ENCODE data around the gene CENPH. TPM values are rescaled to one million over a fixed set of nuclear protein-coding genes. Genes with fewer than 3 reads are reported as not detected.

The CENPH gene
- polyA plus RNA-seq, 1 donor from 2014 or later: 9.7 TPM

GRCh38 chr5:69158039-69158438 is 31.3 kb upstream of the CENPH start:
- H3K9me3 ChIP-seq (ENCODE audit: low read length): no peaks in the 10 kb centered on the region
- H3K79me2 ChIP-seq (replicated peaks; ENCODE audit: insufficient read depth, low read length): no peaks in the 10 kb centered on the region
- TF ChIP-seq EZH2 (IDR thresholded peaks at IDR 0.05; ENCODE audit: borderline replicate concordance, insufficient read depth, low read length, poor library complexity, severe bottlenecking): no peak
- TF ChIP-seq POLR2AphosphoS5 (IDR thresholded peaks at IDR 0.05): no peak
- no peak for TF ChIP-seq RAD21 (conservative IDR thresholded peaks at IDR 0.05)
- no peak for TF ChIP-seq REST (IDR thresholded peaks at IDR 0.05; ENCODE audit: borderline replicate concordance)
- TF ChIP-seq SMC3 (conservative IDR thresholded peaks at IDR 0.05; ENCODE audit: poor library complexity): no peak
- no peak for TF ChIP-seq TAF1 (IDR thresholded peaks at IDR 0.05; ENCODE audit: low read depth)
- no peaks in the 10 kb centered on the region for H4K20me1 ChIP-seq (ENCODE audit: insufficient read depth)
- no peaks in the 10 kb centered on the region for H3K9me2 ChIP-seq (ENCODE audit: insufficient read depth, low read length)
- H3K36me3 ChIP-seq (ENCODE audit: insufficient read depth, low read length): no peaks in the 10 kb centered on the region
- H2AFZ ChIP-seq (ENCODE audit: low read depth, low read length): no peak overlapping the region
- no peak overlapping the region for H3K27ac ChIP-seq (ENCODE audit: low read length)
- no peak overlapping the region for H3K4me3 ChIP-seq (ENCODE audit: low read length)
- H3K9ac ChIP-seq (ENCODE audit: low read length): no peak overlapping the region
- no peak overlapping the region for H3K4me2 ChIP-seq (ENCODE audit: low read length)
- H3F3A ChIP-seq (ENCODE audit: insufficient read depth, low read length, poor library complexity, severe bottlenecking): no peaks in the 10 kb centered on the region
- H3K27me3 ChIP-seq (ENCODE audit: insufficient read depth, low read depth, low read length): no peaks in the 10 kb centered on the region

- no peaks in the 10 kb centered on the region for H3K9me3 ChIP-seq (ENCODE audit: low read length)
- H3K27me3 ChIP-seq (ENCODE audit: insufficient read depth, low read depth, low read length): no peaks in the 10 kb centered on the region
- no peak overlapping the region for H3K9ac ChIP-seq (ENCODE audit: low read length)
- H2AFZ ChIP-seq (ENCODE audit: low read depth, low read length): no peak overlapping the region
- H3K36me3 ChIP-seq (ENCODE audit: insufficient read depth, low read length): no peaks in the 10 kb centered on the region
- H3K27ac ChIP-seq (ENCODE audit: low read length): no peak overlapping the region
- no peak overlapping the region for H3K4me2 ChIP-seq (ENCODE audit: low read length)
- no peaks in the 10 kb centered on the region for H3K9me2 ChIP-seq (ENCODE audit: insufficient read depth, low read length)
- H3K4me3 ChIP-seq (ENCODE audit: low read length): no peak overlapping the region
- H3K79me2 ChIP-seq (replicated peaks; ENCODE audit: insufficient read depth, low read length): no peaks in the 10 kb centered on the region
- no peaks in the 10 kb centered on the region for H3F3A ChIP-seq (ENCODE audit: insufficient read depth, low read length, poor library complexity, severe bottlenecking)
- TF ChIP-seq TAF1 (IDR thresholded peaks at IDR 0.05; ENCODE audit: low read depth): no peak
- no peak for TF ChIP-seq SMC3 (conservative IDR thresholded peaks at IDR 0.05; ENCODE audit: poor library complexity)
- TF ChIP-seq CTCF (IDR thresholded peaks at IDR 0.05; ENCODE audit: poor library complexity, severe bottlenecking): no peak
- no peak for TF ChIP-seq RAD21 (conservative IDR thresholded peaks at IDR 0.05)
- no peak for TF ChIP-seq EZH2 (IDR thresholded peaks at IDR 0.05; ENCODE audit: borderline replicate concordance, insufficient read depth, low read length, poor library complexity, severe bottlenecking)
- no peaks in the 10 kb centered on the region for H4K20me1 ChIP-seq (ENCODE audit: insufficient read depth)
Observed at GRCh38 chr5:69160651-69161050, 28.7 kb upstream of the CENPH start.
